Measurements from ENCODE around the gene KCTD13. TPM values are rescaled to one million over a fixed set of nuclear protein-coding genes. Genes with fewer than 3 reads are reported as not detected.
A peak's percentile ranks its signal among the peaks of the same experiment; 100 is the strongest.

The KCTD13 gene
- polyA plus RNA-seq, 2 donors = 10.1 to 15.5 TPM

GRCh38 chr16:29900888-29901606 is 25.0 kb downstream of the KCTD13 start:
- Histone ChIP-seq H3K36me3 (ENCODE audit: control insufficient read depth in 2 of 2, insufficient read depth in 2 of 2, low read length in 1 of 2) (no peaks in the 10 kb centered on the region), H3K27me3 (ENCODE audit: control insufficient read depth in 1 of 2, insufficient read depth in 2 of 2, low read length in 2 of 2) (peaks cover 0 to 8% of the 10 kb centered on the region in 2 donors), H3K27ac (ENCODE audit: low read depth in 2 of 2, low read length in 1 of 2) (no peak overlapping the region), H3K4me1 (ENCODE audit: control insufficient read depth in 2 of 2, insufficient read depth in 2 of 2, low read length in 1 of 2) (peaks cover 7% of the 10 kb centered on the region in 2 donors), H3K9me3 (ENCODE audit: control insufficient read depth in 2 of 2, insufficient read depth in 1 of 2, low read depth in 1 of 2, low read length in 1 of 2) (no peaks in the 10 kb centered on the region), H3K4me3 (ENCODE audit: low read depth in 1 of 2, low read length in 2 of 2) (no peak overlapping the region)
- WGBS, 2 donors = 55 to 56% methylated on average over 29 to 31 of the region's 31 CpGs

- Histone ChIP-seq H3K27me3 (ENCODE audit: control insufficient read depth in 1 of 2, insufficient read depth in 2 of 2, low read length in 2 of 2) (peaks cover 0 to 8% of the 10 kb centered on the region in 2 donors), H3K4me3 (ENCODE audit: low read depth in 1 of 2, low read length in 2 of 2) (peak within 1 kb of the TSS; percentile 48 to 51), H3K27ac (ENCODE audit: low read depth in 2 of 2, low read length in 1 of 2) (no peak within 1 kb of the TSS), H3K36me3 (ENCODE audit: control insufficient read depth in 2 of 2, insufficient read depth in 2 of 2, low read length in 1 of 2) (no peaks in the 10 kb centered on the region), H3K4me1 (ENCODE audit: control insufficient read depth in 2 of 2, insufficient read depth in 2 of 2, low read length in 1 of 2) (peaks cover 7% of the 10 kb centered on the region in 2 donors), H3K9me3 (ENCODE audit: control insufficient read depth in 2 of 2, insufficient read depth in 1 of 2, low read depth in 1 of 2, low read length in 1 of 2) (no peaks in the 10 kb centered on the region)
- WGBS, 2 donors = 1% methylated on average over 59 to 67 of the region's 67 CpGs
Observed at GRCh38 chr16:29900102-29900887, 25.7 kb downstream of the KCTD13 start, which contains the start of gene ASPHD1. ASPHD1 (plus strand) TSS chr16:29900488; CDS start chr16:29900972, 484 bp downstream.

GRCh38 chr16:29899516-29900101 is 26.4 kb downstream of the KCTD13 start, which contains the start of gene SEZ6L2:
SEZ6L2 (minus strand) TSS chr16:29899550; CDS start chr16:29899019, 531 bp downstream.
- no peaks in the 10 kb centered on the region for H3K36me3 ChIP-seq (ENCODE audit: control insufficient read depth in 2 of 2, insufficient read depth in 2 of 2, low read length in 1 of 2)
- H3K27ac ChIP-seq (ENCODE audit: low read depth in 2 of 2, low read length in 1 of 2) = no peak within 1 kb of the TSS
- H3K9me3 ChIP-seq (ENCODE audit: control insufficient read depth in 2 of 2, insufficient read depth in 1 of 2, low read depth in 1 of 2, low read length in 1 of 2) = no peaks in the 10 kb centered on the region
- peaks cover 0 to 8% of the 10 kb centered on the region in 2 donors for H3K27me3 ChIP-seq (ENCODE audit: control insufficient read depth in 1 of 2, insufficient read depth in 2 of 2, low read length in 2 of 2)
- 0 to 2% methylated on average over 29 of the region's 29 CpGs for WGBS, 2 donors
- H3K4me3 ChIP-seq (ENCODE audit: low read depth in 1 of 2, low read length in 2 of 2) = peak within 1 kb of the TSS; percentile 48 to 51
- peaks cover 7% of the 10 kb centered on the region in 2 donors for H3K4me1 ChIP-seq (ENCODE audit: control insufficient read depth in 2 of 2, insufficient read depth in 2 of 2, low read length in 1 of 2)

DNA sequence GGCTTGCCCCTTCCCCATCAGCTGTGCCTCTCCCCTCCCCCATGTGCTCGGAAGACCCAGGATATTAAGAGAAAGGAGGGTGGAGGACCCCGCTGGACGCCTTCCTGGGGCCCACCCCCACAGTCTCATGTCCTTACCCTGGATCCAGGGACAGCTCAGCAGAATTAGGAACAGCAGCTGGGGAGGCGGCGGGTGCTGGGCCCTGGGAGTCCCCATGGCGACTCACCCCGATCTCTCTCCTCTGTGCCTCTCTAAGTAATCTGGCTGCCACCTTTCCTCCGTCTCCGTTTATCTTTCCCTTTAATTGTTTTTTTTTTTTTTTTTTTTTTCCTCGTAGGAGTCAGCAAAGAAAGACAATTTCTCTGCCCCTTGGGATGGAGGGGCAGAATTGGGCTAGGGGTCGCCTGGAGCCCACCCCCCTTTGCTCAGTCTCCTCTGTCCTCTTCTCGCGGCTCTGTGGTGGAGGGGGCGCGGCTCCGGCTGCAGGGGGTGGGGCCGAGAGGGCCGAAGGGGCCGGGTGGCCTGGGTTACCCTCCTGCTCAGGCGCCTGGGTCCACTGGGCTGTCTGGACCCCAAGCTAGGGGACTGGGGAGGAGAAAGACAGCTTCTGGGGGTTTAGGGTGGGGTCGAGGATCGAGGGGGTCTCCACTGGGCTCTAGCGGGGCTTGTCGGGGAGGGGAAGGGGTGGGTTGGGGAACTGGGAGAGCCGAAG is 27.1 kb downstream of the KCTD13 start:
- Histone ChIP-seq H3K27me3 (ENCODE audit: control insufficient read depth in 1 of 2, insufficient read depth in 2 of 2, low read length in 2 of 2) (peaks cover 0 to 8% of the 10 kb centered on the region in 2 donors), H3K4me3 (ENCODE audit: low read depth in 1 of 2, low read length in 2 of 2) (peak overlapping the region in 1 of 2 donors; percentile 23)

DNA sequence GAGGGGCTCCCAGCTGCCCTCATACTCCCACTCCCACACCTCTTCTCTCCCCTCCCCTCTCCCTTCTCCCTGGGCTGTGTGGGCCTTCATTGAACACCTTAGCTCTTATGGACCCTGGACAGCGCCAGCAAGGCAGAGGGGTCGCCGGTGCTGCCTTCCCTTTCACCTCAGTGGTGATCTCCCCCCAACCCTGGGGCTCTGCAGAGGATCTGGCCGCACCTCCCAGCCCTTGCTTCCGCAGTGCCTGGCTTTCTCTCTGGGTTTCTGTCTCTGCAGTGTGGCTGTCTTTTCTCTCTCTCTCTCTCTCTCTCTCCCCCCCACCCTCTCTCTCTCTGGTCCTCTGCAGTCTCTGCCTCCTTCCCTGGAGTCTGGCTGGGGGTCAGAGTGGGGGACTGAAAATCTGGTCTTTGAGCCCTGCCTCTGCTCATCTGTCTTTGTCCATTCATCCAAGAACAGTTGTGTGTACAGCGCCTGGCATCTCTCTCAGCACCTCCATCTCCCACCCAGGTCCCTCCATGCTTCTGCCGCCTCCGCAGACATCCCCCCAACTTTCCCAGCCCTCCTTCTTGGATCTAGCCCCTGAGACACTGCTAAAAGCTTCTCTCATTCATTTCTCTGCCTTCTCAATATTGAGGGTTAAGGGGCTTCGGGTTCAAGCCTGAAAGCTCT is 27.8 kb downstream of the KCTD13 start:
- no peaks in the 10 kb centered on the region for H3K9me3 ChIP-seq (ENCODE audit: control insufficient read depth in 2 of 2, insufficient read depth in 1 of 2, low read depth in 1 of 2, low read length in 1 of 2)
- peaks cover 0 to 8% of the 10 kb centered on the region in 2 donors for H3K27me3 ChIP-seq (ENCODE audit: control insufficient read depth in 1 of 2, insufficient read depth in 2 of 2, low read length in 2 of 2)
- no peak overlapping the region for H3K27ac ChIP-seq (ENCODE audit: low read depth in 2 of 2, low read length in 1 of 2)
- H3K4me3 ChIP-seq (ENCODE audit: low read depth in 1 of 2, low read length in 2 of 2) = no peak overlapping the region
- H3K36me3 ChIP-seq (ENCODE audit: control insufficient read depth in 2 of 2, insufficient read depth in 2 of 2, low read length in 1 of 2) = no peaks in the 10 kb centered on the region
- peaks cover 7% of the 10 kb centered on the region in 2 donors for H3K4me1 ChIP-seq (ENCODE audit: control insufficient read depth in 2 of 2, insufficient read depth in 2 of 2, low read length in 1 of 2)
- WGBS, 2 donors = 17 to 18% methylated on average over 9 of the region's 9 CpGs

More for the DNA sequence above, 27.1 kb downstream of the KCTD13 start:
- Histone ChIP-seq H3K9me3 (ENCODE audit: control insufficient read depth in 2 of 2, insufficient read depth in 1 of 2, low read depth in 1 of 2, low read length in 1 of 2) (no peaks in the 10 kb centered on the region), H3K27ac (ENCODE audit: low read depth in 2 of 2, low read length in 1 of 2) (no peak overlapping the region), H3K4me1 (ENCODE audit: control insufficient read depth in 2 of 2, insufficient read depth in 2 of 2, low read length in 1 of 2) (peaks cover 7% of the 10 kb centered on the region in 2 donors), H3K36me3 (ENCODE audit: control insufficient read depth in 2 of 2, insufficient read depth in 2 of 2, low read length in 1 of 2) (no peaks in the 10 kb centered on the region)
- WGBS, 2 donors = 2% methylated on average over 25 of the region's 25 CpGs

DNA sequence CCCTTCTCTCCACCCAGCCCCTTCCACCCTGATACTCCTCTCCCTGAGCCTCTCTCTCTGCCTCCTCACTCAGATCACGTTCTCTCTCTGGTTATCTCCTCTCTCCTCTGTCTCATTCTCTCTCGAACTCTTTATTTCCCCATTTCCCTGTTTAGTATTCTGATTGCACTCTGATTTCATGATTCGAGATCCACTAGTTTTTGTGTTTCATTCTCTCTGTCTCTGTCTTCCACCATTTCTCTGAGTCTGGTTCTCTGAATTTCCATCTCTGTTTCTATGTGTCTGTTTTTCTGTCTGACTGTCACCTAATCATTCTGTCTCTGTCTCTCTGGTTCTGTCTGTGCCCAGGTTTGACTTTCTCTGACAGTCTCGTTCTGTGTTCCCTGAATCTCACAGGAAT is 28.7 kb downstream of the KCTD13 start:
- H3K4me1 ChIP-seq (ENCODE audit: control insufficient read depth in 2 of 2, insufficient read depth in 2 of 2, low read length in 1 of 2) = peaks cover 7% of the 10 kb centered on the region in 2 donors
- no peaks in the 10 kb centered on the region for H3K9me3 ChIP-seq (ENCODE audit: control insufficient read depth in 2 of 2, insufficient read depth in 1 of 2, low read depth in 1 of 2, low read length in 1 of 2)
- WGBS, 2 donors = 65 to 76% methylated on average over 4 of the region's 4 CpGs
- H3K27ac ChIP-seq (ENCODE audit: low read depth in 2 of 2, low read length in 1 of 2) = no peak overlapping the region
- H3K36me3 ChIP-seq (ENCODE audit: control insufficient read depth in 2 of 2, insufficient read depth in 2 of 2, low read length in 1 of 2) = no peaks in the 10 kb centered on the region
- H3K27me3 ChIP-seq (ENCODE audit: control insufficient read depth in 1 of 2, insufficient read depth in 2 of 2, low read length in 2 of 2) = peaks cover 0 to 8% of the 10 kb centered on the region in 2 donors
- H3K4me3 ChIP-seq (ENCODE audit: low read depth in 1 of 2, low read length in 2 of 2) = no peak overlapping the region

DNA sequence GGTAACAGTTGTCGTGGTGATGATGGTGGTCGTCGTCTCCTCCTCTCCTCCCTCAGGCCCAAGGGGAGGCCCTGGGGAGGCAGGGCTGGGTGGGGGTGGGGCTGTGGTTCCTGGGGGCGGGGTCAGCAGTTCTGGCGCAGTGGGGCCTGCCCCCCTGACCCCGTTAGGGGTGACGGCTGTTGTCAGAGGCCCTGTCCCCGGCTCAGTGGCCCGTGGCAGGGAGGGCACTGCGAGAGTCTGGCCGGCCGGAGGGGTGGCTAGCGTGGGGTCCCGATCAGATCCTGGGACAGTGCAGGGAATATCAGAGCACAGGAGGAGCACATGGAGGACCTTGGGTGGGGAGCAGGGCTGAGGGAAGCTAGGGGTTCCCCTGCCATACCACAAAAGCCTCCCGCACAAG is 29.2 kb downstream of the KCTD13 start:
- no peak overlapping the region for H3K4me3 ChIP-seq (ENCODE audit: low read depth in 1 of 2, low read length in 2 of 2)
- H3K9me3 ChIP-seq (ENCODE audit: control insufficient read depth in 2 of 2, insufficient read depth in 1 of 2, low read depth in 1 of 2, low read length in 1 of 2) = no peaks in the 10 kb centered on the region
- WGBS, 2 donors = 49 to 57% methylated on average over 13 to 15 of the region's 15 CpGs
- H3K27me3 ChIP-seq (ENCODE audit: control insufficient read depth in 1 of 2, insufficient read depth in 2 of 2, low read length in 2 of 2) = peaks cover 0 to 8% of the 10 kb centered on the region in 2 donors
- H3K27ac ChIP-seq (ENCODE audit: low read depth in 2 of 2, low read length in 1 of 2) = no peak overlapping the region
- H3K36me3 ChIP-seq (ENCODE audit: control insufficient read depth in 2 of 2, insufficient read depth in 2 of 2, low read length in 1 of 2) = no peaks in the 10 kb centered on the region
- peaks cover 7% of the 10 kb centered on the region in 2 donors for H3K4me1 ChIP-seq (ENCODE audit: control insufficient read depth in 2 of 2, insufficient read depth in 2 of 2, low read length in 1 of 2)

DNA sequence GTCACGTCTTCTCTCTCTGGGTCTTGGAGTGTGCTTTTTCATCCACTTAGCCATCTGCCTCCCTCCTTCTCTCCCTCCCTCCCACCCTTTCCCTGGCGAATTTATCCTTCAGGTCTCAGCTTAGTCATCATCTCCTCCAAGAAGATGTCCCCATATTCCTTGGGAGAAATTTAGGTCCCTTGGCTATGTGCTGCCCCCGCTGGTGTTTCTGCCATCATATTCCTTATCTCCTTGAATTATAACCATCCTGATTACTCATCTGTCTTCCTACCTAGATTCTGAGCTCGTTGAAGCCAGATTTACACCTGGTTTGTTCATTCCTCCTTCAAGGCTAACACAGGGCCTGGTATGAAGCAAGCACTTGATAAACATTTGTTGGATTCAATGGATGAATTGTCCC is 31.7 kb downstream of the KCTD13 start:
- no peak overlapping the region for H3K27ac ChIP-seq (ENCODE audit: low read depth in 2 of 2, low read length in 1 of 2)
- no peaks in the 10 kb centered on the region for H3K9me3 ChIP-seq (ENCODE audit: control insufficient read depth in 2 of 2, insufficient read depth in 1 of 2, low read depth in 1 of 2, low read length in 1 of 2)
- 69 to 74% methylated on average over 4 of the region's 4 CpGs for WGBS, 2 donors
- H3K27me3 ChIP-seq (ENCODE audit: control insufficient read depth in 1 of 2, insufficient read depth in 2 of 2, low read length in 2 of 2) = peaks cover 0 to 8% of the 10 kb centered on the region in 2 donors
- no peaks in the 10 kb centered on the region for H3K36me3 ChIP-seq (ENCODE audit: control insufficient read depth in 2 of 2, insufficient read depth in 2 of 2, low read length in 1 of 2)
- no peak overlapping the region for H3K4me3 ChIP-seq (ENCODE audit: low read depth in 1 of 2, low read length in 2 of 2)
- peaks cover 0 to 3% of the 10 kb centered on the region in 2 donors for H3K4me1 ChIP-seq (ENCODE audit: control insufficient read depth in 2 of 2, insufficient read depth in 2 of 2, low read length in 1 of 2)

Measured in esophagus (tissue), 2 donors.